IMR-90 (cell line): Measurements from ENCODE around the gene RNF32. TPM values are rescaled to one million over a fixed set of nuclear protein-coding genes. Genes with fewer than 3 reads are reported as not detected.
"Not testable (repeated sequence)": the region's sequence is repeated elsewhere in the genome, so short reads cannot be mapped to it uniquely, and the experiment has no call there.

Experiments used
- ATAC-seq: fragments of 200-7000 bp; cut with Tn5 transposase; 2 replicates; pipeline ENCODE4 v1.9.1; 2020; ENCODE audit warnings: low read depth, mild to moderate bottlenecking, moderate library complexity
- BruUV-seq: library from RNA; stranded (reverse); fragments of 400-500 nt; replicated peaks from 2 replicates; lab custom pipeline; 2021; lab: Mats Ljungman, UMichigan
- CTCF ChIA-PET: fragments of 300-600 bp; formaldehyde crosslinking; extraction: SDS; loops from one replicate; lab custom pipeline; 2021; ENCODE audit warnings: antibody characterized with exemption; lab: Yijun Ruan, JAX
- POLR2A ChIA-PET: fragments of 300-600 bp; sonication (Branson Sonifier 250); formaldehyde crosslinking; loops from one replicate; lab custom pipeline; 2022; ENCODE audit warnings: antibody characterized with exemption; ENCODE audit not compliant: unreplicated experiment; lab: Charles Lee
- DNase-seq: peaks from one replicate; pipeline ENCODE4 v3.0.0; 2013
- H2AFZ ChIP-seq: replicated peaks from 2 replicates; pipeline ENCODE3; 2013; ENCODE audit warnings: low read length, mild to moderate bottlenecking; ENCODE audit not compliant: poor library complexity
- H2AK5ac ChIP-seq: 2 replicates; pipeline ENCODE4 v1.6.1; 2013; ENCODE audit warnings: low read depth, low read length, inconsistent platforms
- H2AK9ac ChIP-seq: replicated peaks from 2 replicates; pipeline ENCODE3; 2013; ENCODE audit warnings: mild to moderate bottlenecking, low read depth, low read length, moderate library complexity; ENCODE audit not compliant: poor library complexity
- H2BK120ac ChIP-seq: 2 replicates; pipeline ENCODE4 v1.6.1; 2013; ENCODE audit warnings: low read depth, low read length, inconsistent platforms
- H2BK15ac ChIP-seq: 3 replicates; pipeline ENCODE4 v1.6.1; 2013; ENCODE audit warnings: low read depth, low read length, inconsistent platforms
- H2BK20ac ChIP-seq: 2 replicates; pipeline ENCODE4 v1.6.1; 2013; ENCODE audit warnings: low read depth, mild to moderate bottlenecking, inconsistent platforms, low read length, moderate library complexity
- H2BK5ac ChIP-seq: 2 replicates; pipeline ENCODE4 v1.6.1; 2013; ENCODE audit warnings: mild to moderate bottlenecking, low read depth, low read length, inconsistent platforms; ENCODE audit not compliant: poor library complexity, severe bottlenecking
- H3K14ac ChIP-seq: replicated peaks from 2 replicates; pipeline ENCODE4 v1.6.1; 2013; ENCODE audit warnings: low read depth, low read length, inconsistent platforms
- H3K18ac ChIP-seq: 2 replicates; pipeline ENCODE4 v1.6.1; 2013; ENCODE audit warnings: low read depth, low read length, control low read depth
- H3K23ac ChIP-seq: 2 replicates; pipeline ENCODE4 v1.6.1; 2013; ENCODE audit warnings: low read depth, low read length, inconsistent platforms
- H3K27ac ChIP-seq: 2 replicates; pipeline ENCODE4 v1.5.1; 2013; ENCODE audit warnings: mild to moderate bottlenecking, control low read depth, low read length; ENCODE audit not compliant: insufficient read depth
- H3K27me3 ChIP-seq: 2 replicates; pipeline ENCODE4 v1.6.1; 2013; ENCODE audit warnings: low read length; ENCODE audit not compliant: control insufficient read depth, insufficient read depth
- H3K36me3 ChIP-seq: 2 replicates; pipeline ENCODE4 v1.6.1; 2013; ENCODE audit warnings: low read length, mixed read lengths; ENCODE audit not compliant: control insufficient read depth, insufficient read depth
- H3K4ac ChIP-seq: 2 replicates; pipeline ENCODE4 v1.6.1; 2013; ENCODE audit warnings: low read depth, low read length, inconsistent platforms
- H3K4me1 ChIP-seq: 2 replicates; pipeline ENCODE4 v1.6.1; 2013; ENCODE audit warnings: low read length, mixed read lengths; ENCODE audit not compliant: control insufficient read depth, insufficient read depth
- H3K4me2 ChIP-seq: 2 replicates; pipeline ENCODE4 v1.6.1; 2013; ENCODE audit warnings: low read depth, mild to moderate bottlenecking, control low read depth, low read length, moderate library complexity
- H3K4me3 ChIP-seq: 2 replicates; pipeline ENCODE4 v1.5.1; 2013; ENCODE audit warnings: low read depth, mild to moderate bottlenecking, control low read depth, low read length, moderate library complexity; ENCODE audit not compliant: insufficient read depth
- H3K56ac ChIP-seq: 2 replicates; pipeline ENCODE4 v1.6.1; 2013; ENCODE audit warnings: low read length, inconsistent platforms; ENCODE audit not compliant: insufficient read depth; ENCODE audit errors: extremely low read depth
- H3K79me1 ChIP-seq, 2 experiments: 2 replicates each; pipeline ENCODE4 v1.6.1; 2013; ENCODE audit warnings: low read length in 2 of 2, inconsistent platforms in 1 of 2, low read depth in 1 of 2
- H3K9ac ChIP-seq: 2 replicates; pipeline ENCODE4 v1.6.1; 2013; ENCODE audit warnings: low read depth, low read length, control low read depth
- H3K9me1 ChIP-seq: 2 replicates; pipeline ENCODE4 v1.6.1; 2013; ENCODE audit warnings: low read length, inconsistent platforms; ENCODE audit not compliant: insufficient read depth
- H3K9me3 ChIP-seq: 2 replicates; pipeline ENCODE4 v1.6.1; 2013; ENCODE audit warnings: low read length; ENCODE audit not compliant: control insufficient read depth, insufficient read depth
- H4K20me1 ChIP-seq: 2 replicates; pipeline ENCODE4 v1.6.1; 2013; ENCODE audit warnings: low read length, inconsistent platforms; ENCODE audit not compliant: insufficient read depth
- H4K5ac ChIP-seq: 2 replicates; pipeline ENCODE4 v1.6.1; 2013; ENCODE audit warnings: mild to moderate bottlenecking, low read depth, low read length, control low read depth
- H4K8ac ChIP-seq, 2 experiments: 2 replicates each; pipeline ENCODE4 v1.6.1; 2013; ENCODE audit warnings: low read depth in 2 of 2, low read length in 2 of 2, control low read depth in 1 of 2, inconsistent platforms in 1 of 2
- H4K91ac ChIP-seq: 2 replicates; pipeline ENCODE4 v1.6.1; 2013; ENCODE audit warnings: low read depth, low read length, inconsistent platforms; ENCODE audit not compliant: insufficient read depth
- WGBS, 2 experiments: methylation state at CpG; one replicate each; pipeline versions ENCODE4 v1.1.5 to v1.1.7; 2013; ENCODE audit warnings: missing lambda C conversion rate in 2 of 2; ENCODE audit not compliant: insufficient read length in 1 of 2; ENCODE audit errors: extremely low coverage in 2 of 2; 5-methylcytosine and 5-hydroxymethylcytosine counted together
- dilution Hi-C: fragments of 300-500 bp; cut with HindIII; formaldehyde crosslinking; loops from one replicate; pipeline ENCODE4 v1.14.3; 2018; ENCODE audit warnings: low sequenced_read_pairs; ENCODE audit not compliant: unreplicated experiment
- in situ Hi-C: fragments of 300-500 bp; cut with MboI; formaldehyde crosslinking; loops from 3 replicates; pipeline ENCODE4 v1.14.3; 2019; ENCODE audit warnings: low sequenced_read_pairs, inconsistent platforms, mixed read lengths
- intact Hi-C: fragments of 100-400 bp; cut with micrococcal nuclease; formaldehyde crosslinking; loops from 2 replicates; pipeline ENCODE4 v1.10.0; 2022
- polyA plus RNA-seq, 3 experiments: library from polyadenylated mRNA; depleted of rRNA; stranded (reverse); fragments of >200 nt; gene quantifications; 2 replicates each; pipeline ENCODE4 v1.2.3, GENCODE V29; 2012; ENCODE audit warnings: low replicate concordance in 1 of 3
- total RNA-seq: library from RNA; depleted of rRNA; stranded (reverse); fragments of >200 nt; gene quantifications from 2 replicates; pipeline ENCODE4 v1.2.3, GENCODE V29; 2012

RNF32 gene
- total and polyA plus RNA-seq, 2 of the 4 experiments (the other 2 are of a cell fraction) = 0.36 to 0.63 TPM

DNA sequence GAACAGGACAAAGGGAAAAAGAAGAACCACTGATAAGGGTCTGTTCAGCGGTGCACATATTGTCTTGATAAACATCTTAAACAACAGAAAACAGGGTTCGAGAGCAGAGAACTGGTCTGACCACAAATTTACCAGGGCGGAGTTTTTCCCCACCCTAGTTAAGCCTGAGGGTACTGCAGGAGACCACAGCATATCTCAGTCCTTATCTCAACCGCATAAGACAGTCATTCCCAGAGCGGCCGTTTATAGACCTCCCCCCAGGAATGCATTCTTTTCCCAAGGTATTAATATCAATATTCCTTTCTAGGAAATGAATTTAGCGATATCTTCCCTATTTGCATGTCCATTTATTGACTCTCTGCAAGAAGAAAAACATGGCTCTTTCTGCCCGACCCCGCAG is 56.7 kb downstream of the RNF32 start:
- dilution Hi-C loops, H2BK20ac ChIP-seq, H2AFZ ChIP-seq, H3K36me3 ChIP-seq, H3K9ac ChIP-seq, H2AK5ac ChIP-seq, ATAC-seq, H3K79me1 ChIP-seq, H3K18ac ChIP-seq, H2AK9ac ChIP-seq, H3K9me1 ChIP-seq, H3K4ac ChIP-seq, POLR2A ChIA-PET, BruUV-seq, H4K91ac ChIP-seq, CTCF ChIA-PET, intact Hi-C loops, H2BK15ac ChIP-seq, H4K8ac ChIP-seq, in situ Hi-C loops, H3K56ac ChIP-seq, H2BK5ac ChIP-seq, H3K4me3 ChIP-seq, H2BK120ac ChIP-seq, H4K5ac ChIP-seq, H3K23ac ChIP-seq, H3K14ac ChIP-seq, H3K9me3 ChIP-seq, H3K27ac ChIP-seq, DNase-seq, H3K4me1 ChIP-seq, H3K27me3 ChIP-seq, H3K4me2 ChIP-seq, H4K20me1 ChIP-seq: not testable (repeated sequence)
- WGBS, 2 experiments = 100% methylated on average over 1 of the region's 9 CpGs; no CpG with 5 or more reads in 1 of the 2 experiments

GRCh38 chr7:156698512-156698911 is 57.9 kb downstream of the RNF32 start:
- H2AFZ ChIP-seq, H3K27me3 ChIP-seq, CTCF ChIA-PET, H3K79me1 ChIP-seq, H4K8ac ChIP-seq, H3K4me3 ChIP-seq, H4K91ac ChIP-seq, H3K14ac ChIP-seq, H3K4me1 ChIP-seq, H3K56ac ChIP-seq, H2BK5ac ChIP-seq, H4K20me1 ChIP-seq, H4K5ac ChIP-seq, intact Hi-C loops, H2BK120ac ChIP-seq, H3K27ac ChIP-seq, ATAC-seq, H3K36me3 ChIP-seq, H3K4me2 ChIP-seq, BruUV-seq, H3K23ac ChIP-seq, H2BK15ac ChIP-seq, H3K9me3 ChIP-seq, H2AK9ac ChIP-seq, H3K9ac ChIP-seq, H2BK20ac ChIP-seq, H3K18ac ChIP-seq, POLR2A ChIA-PET, DNase-seq, H2AK5ac ChIP-seq, dilution Hi-C loops, H3K9me1 ChIP-seq, H3K4ac ChIP-seq, in situ Hi-C loops: not testable (repeated sequence)
- WGBS, 2 experiments = no CpG with 5 or more reads among the region's 4 CpGs
